ENCODE results near the gene MOV10L1.

MOV10L1 gene

GRCh38 chr22:50153056-50153755, 63.4 kb downstream of the MOV10L1 start:
- no peak for TF ChIP-seq CTCF (IDR thresholded peaks at IDR 0.05; ENCODE audit: low read depth, low read length)
- no peak for TF ChIP-seq MYC (IDR thresholded peaks at IDR 0.05; ENCODE audit: low read depth, low read length)
- TF ChIP-seq MAX (IDR thresholded peaks at IDR 0.05; ENCODE audit: low read depth, low read length): no peak
- TF ChIP-seq POLR2A (IDR thresholded peaks at IDR 0.05; ENCODE audit: extremely low read depth, insufficient read length): no peak
- H3K4me3 ChIP-seq (ENCODE audit: low read depth, low read length): no peak overlapping the region
- DNase-seq (ENCODE audit: low read depth): no peak

- no peak for DNase-seq (ENCODE audit: low read depth)
- H3K4me3 ChIP-seq (ENCODE audit: low read depth, low read length): no peak overlapping the region
- TF ChIP-seq CTCF (IDR thresholded peaks at IDR 0.05; ENCODE audit: low read depth, low read length): no peak
- no peak for TF ChIP-seq MYC (IDR thresholded peaks at IDR 0.05; ENCODE audit: low read depth, low read length)
- no peak for TF ChIP-seq POLR2A (IDR thresholded peaks at IDR 0.05; ENCODE audit: extremely low read depth, insufficient read length)
- TF ChIP-seq MAX (IDR thresholded peaks at IDR 0.05; ENCODE audit: low read depth, low read length): no peak
These were observed 63.9 kb downstream of the MOV10L1 start for GRCh38 chr22:50153756-50154140.

- no peak for TF ChIP-seq POLR2A (IDR thresholded peaks at IDR 0.05; ENCODE audit: extremely low read depth, insufficient read length)
- H3K4me3 ChIP-seq (ENCODE audit: low read depth, low read length): no peak overlapping the region
- DNase-seq (ENCODE audit: low read depth): no peak
These were observed 68.0 kb downstream of the MOV10L1 start for GRCh38 chr22:50157709-50158375.

GRCh38 chr22:50160947-50161346, 71.1 kb downstream of the MOV10L1 start:
- H3K4me3 ChIP-seq (ENCODE audit: low read depth, low read length): no peak overlapping the region
- no peak for DNase-seq (ENCODE audit: low read depth)
- TF ChIP-seq MYC (IDR thresholded peaks at IDR 0.05; ENCODE audit: low read depth, low read length) (no peak), CTCF (IDR thresholded peaks at IDR 0.05; ENCODE audit: low read depth, low read length) (no peak), MAX (IDR thresholded peaks at IDR 0.05; ENCODE audit: low read depth, low read length) (no peak), POLR2A (IDR thresholded peaks at IDR 0.05; ENCODE audit: extremely low read depth, insufficient read length) (no peak)

- no peak for DNase-seq (ENCODE audit: low read depth)
- no peak overlapping the region for H3K4me3 ChIP-seq (ENCODE audit: low read depth, low read length)
- no peak for TF ChIP-seq MYC (IDR thresholded peaks at IDR 0.05; ENCODE audit: low read depth, low read length)
- TF ChIP-seq MAX (IDR thresholded peaks at IDR 0.05; ENCODE audit: low read depth, low read length): no peak
- TF ChIP-seq CTCF (IDR thresholded peaks at IDR 0.05; ENCODE audit: low read depth, low read length): no peak
- no peak for TF ChIP-seq POLR2A (IDR thresholded peaks at IDR 0.05; ENCODE audit: extremely low read depth, insufficient read length)
These were observed 71.9 kb downstream of the MOV10L1 start for GRCh38 chr22:50161508-50162390.
